DMS153 (cell line): ENCODE results near the gene TET1.
"Not testable (repeated sequence)": the region's sequence is repeated elsewhere in the genome, so short reads cannot be mapped to it uniquely, and the experiment has no call there.

Experiments used
- DNase-seq: peaks from one replicate; lab custom pipeline; 2025; lab: John Stamatoyannopoulos, UW

TET1 gene

DNA sequence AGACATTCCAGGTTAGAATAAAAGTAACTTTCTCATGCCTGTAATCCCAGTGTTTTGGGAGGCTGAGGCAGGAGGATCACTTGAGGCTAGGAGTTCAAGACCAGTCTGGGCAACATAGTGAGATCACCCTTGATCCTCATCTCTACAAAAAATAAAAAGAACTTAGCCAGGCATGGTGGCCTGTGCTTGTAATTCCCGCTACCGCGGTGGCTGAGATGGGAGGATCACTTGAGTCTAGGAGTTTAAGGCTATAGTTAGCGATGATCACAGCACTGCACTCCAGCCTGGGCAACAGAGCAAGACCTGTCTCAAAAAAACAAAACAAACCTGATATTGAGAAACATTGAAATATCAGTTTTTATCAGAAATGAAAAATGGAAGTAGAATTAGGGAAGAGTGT is 4.6 kb downstream of the TET1 start:
- DNase-seq, result no peak

DNA sequence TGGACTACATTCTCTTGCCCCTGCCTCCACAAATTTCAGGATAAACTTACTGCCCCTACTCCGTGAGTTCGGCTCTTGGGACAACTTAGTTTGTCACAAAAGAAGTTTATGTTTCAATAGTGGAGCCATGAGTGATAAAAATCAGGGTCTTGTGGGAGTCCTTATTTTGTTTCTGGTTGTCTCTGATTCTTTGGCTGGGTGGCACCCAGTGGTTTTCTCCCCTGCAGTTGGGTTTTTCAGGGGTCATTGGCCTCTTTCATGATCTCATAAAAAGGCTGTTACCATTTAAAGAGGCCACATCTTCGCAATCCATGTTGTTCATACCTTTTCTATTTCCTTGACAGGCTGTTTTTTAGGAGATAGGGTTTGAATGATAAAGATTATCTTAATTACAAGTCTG is 5.5 kb downstream of the TET1 start:
- DNase-seq, result no peak

DNA sequence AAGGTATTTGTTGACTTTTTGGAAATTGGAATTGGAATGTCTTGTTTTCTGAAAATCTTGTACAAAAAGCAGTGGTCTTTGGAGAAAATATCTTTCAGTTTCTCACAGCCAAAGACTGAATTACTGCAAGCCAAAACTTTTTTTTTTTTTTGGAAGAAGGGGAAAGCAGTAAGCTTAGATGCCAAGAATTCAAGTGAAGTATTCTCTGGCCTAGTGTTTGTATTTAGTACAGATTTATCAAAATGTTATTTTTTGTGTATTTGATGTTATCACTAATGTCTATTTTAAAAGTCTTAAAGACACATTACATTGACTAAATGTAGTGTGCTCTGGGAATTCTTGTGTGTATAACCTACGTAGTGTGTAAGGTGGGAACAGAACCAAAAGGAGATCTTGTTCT is 6.2 kb downstream of the TET1 start:
- DNase-seq, result no peak

DNA sequence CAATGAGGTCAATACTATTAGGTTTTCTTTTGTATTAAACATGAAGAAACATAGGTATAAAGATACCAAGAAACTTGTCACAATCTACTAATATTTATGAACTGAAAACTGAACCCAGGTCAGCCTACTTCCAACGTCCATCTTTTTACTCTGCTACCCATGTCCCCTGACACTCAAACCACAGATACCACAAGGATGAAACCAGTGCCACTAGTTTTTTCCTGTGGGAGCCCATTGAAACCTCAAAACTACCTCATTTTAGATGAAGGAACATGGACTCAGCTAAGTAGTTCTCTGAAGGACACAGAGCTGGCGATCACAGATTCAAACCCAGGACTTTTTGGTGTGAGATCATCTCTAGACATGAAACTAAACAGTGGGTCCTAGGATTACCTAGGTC is 6.8 kb downstream of the TET1 start:
- no peak for DNase-seq

DNA sequence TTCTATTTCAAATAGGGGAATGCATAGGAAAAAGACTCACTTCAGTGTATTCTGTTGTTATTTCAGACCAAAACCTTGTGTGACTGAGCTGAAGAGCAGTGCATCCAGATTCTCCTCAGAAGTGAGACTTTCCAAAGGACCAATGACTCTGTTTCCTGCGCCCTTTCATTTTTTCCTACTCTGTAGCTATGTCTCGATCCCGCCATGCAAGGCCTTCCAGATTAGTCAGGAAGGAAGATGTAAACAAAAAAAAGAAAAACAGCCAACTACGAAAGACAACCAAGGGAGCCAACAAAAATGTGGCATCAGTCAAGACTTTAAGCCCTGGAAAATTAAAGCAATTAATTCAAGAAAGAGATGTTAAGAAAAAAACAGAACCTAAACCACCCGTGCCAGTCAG is 12.0 kb downstream of the TET1 start:
- no peak for DNase-seq

DNA sequence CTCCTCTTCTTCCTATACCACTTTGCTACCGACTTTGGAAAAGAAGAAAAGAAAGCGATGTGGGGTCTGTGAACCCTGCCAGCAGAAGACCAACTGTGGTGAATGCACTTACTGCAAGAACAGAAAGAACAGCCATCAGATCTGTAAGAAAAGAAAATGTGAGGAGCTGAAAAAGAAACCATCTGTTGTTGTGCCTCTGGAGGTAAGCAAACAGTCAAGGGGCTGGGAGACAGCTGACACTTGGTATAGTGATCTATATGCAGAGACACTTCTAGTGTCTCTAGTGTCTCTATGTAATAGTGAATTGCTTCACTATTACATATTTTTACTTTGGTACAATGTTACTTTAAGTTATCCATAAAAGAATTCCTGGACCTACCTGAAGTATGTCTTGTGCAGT is 13.9 kb downstream of the TET1 start:
- no peak for DNase-seq

DNA sequence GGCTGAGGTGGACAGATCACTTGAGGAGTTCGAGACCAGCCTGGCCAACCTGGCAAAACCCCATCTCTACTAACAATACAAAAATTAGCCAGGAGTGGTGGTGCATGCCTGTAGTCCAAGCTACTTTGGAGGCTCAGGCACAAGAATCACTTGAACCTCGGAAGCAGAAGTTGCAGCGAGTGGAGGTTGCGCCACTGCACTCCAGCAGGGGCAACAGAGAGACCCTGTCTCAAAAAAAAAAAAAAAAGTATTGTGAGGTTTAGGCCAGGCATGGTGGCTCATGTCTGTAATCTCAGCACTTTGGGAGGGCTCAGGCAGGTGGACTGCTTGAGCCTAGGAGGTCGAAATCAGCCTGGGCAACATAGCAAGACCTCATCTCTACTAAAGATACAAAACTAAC is 16.0 kb downstream of the TET1 start:
- no peak for DNase-seq

DNA sequence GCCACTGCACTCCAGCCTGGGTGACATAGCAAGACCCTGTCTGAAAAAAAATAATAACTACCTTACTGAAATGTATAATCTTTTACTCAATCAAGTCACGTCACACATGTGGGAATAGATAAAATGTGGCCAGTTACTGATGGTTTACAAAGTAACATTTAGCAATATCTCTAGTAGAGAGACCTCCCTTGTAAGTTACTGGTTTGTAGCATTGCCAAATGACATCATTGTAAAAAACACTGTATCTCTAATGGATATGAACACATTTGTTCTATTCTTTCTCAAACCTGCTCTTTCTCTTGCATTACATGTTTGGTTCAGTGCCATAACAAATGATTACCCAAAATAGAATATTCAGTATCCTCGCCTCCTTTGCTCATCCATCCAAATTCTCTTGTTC is 18.8 kb downstream of the TET1 start:
- DNase-seq, result no peak

DNA sequence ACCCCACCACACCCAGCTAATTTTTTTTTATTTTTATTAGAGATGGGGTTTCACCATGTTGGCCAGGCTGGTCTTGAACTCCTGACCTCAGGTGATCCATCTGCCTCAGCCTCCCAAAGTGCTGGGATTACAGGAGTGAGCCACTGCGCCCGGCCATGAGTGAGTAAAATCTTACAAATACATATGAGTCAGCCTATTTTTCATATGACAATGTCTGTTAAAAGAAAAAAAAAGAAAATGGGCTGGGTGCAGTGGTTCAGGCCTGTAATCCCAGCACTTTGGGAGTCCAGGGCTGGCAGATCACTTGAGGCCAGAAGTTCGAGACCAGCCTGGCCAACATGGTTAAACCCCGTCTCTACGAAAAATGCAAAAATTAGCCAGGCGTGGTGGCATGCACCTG is 24.1 kb downstream of the TET1 start:
- DNase-seq, result not testable (repeated sequence)

DNA sequence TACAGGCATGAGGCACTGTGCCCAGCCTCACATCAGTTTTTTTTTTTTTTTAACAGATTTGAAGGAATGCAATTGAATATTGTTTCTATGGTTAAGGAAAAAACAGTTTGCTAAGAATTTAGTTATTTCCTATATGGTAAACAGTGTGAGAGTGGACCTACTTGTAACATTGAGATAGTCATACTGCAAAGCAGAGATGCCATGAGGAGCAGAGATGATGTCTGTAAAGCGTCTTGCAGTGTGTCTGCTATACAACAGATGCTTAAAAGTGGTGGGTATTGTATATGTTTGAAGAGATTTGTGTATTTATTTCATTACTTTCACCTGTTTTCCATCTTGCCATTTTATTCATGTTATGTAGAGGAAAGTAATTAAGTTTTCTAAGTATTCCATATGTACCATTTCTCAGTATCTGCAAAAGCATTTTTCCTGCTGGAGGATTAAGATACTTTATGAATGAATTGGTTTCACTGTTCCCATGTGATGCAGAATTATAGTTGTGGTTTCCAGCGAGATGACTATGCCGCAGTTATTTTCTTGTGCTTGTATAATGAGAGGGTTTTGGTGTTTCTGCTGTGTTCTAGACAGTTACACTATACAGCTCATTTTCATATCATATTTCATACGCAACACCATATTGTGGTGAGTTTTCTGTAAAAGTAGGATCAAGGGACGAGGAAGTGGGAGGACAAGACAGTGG is 26.6 kb downstream of the TET1 start:
- no peak for DNase-seq

DNA sequence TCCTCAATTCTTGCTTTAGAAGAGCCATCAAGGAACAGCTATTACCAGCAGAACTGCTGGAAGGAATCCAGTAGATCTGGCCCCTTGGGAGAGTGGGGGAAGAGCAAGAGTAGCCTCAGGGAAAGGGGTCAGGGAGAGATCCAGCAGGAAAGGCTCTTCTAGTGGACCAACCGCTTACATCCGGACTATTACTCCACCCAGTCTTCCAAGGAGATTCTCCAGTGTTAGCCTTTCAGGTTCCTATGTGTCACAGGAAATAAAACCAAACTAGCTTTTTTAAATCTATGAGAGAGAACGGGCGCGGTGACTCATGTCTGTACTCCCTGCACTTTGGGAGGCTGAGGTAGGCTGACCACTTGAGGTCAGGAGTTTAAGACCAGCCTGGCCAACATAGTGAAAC is 34.3 kb downstream of the TET1 start:
- DNase-seq, result no peak

DNA sequence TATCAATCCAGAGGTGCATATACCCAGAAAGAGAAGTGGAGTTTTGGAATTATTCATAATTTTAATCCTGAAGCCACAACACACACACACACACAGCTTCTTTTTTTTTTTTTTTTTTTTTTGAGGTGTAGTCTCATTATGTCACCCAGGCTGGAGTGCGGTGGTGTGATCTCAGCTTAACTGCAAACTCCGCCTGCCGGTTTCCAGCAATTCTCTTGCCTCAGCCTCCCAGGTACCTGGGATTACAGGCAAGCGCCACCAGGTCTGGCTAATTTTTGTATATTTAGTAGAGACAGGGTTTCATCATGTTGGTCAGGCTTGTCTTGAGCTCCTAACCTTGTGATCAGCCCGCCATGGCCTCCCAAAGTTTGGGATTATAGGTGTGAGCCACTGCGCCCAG is 35.4 kb downstream of the TET1 start:
- no peak for DNase-seq

DNA sequence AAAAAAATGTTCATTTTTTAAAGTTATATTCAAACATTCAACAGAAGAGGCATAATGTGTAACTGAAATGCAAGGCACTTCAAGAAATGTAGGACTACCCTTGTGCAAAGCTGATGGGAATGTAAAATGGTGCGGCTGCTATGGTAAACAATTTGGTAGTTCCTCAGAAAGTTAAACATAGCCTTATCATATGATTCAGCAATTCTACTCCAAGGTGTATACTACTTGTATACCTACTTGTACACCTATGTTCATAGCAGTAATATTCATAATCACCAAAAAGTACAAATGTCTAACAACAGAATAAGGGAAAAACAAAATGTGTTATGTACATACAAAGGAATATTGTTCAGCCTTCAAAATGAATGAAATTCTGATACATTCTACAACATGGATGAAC is 37.3 kb downstream of the TET1 start:
- no peak for DNase-seq

DNA sequence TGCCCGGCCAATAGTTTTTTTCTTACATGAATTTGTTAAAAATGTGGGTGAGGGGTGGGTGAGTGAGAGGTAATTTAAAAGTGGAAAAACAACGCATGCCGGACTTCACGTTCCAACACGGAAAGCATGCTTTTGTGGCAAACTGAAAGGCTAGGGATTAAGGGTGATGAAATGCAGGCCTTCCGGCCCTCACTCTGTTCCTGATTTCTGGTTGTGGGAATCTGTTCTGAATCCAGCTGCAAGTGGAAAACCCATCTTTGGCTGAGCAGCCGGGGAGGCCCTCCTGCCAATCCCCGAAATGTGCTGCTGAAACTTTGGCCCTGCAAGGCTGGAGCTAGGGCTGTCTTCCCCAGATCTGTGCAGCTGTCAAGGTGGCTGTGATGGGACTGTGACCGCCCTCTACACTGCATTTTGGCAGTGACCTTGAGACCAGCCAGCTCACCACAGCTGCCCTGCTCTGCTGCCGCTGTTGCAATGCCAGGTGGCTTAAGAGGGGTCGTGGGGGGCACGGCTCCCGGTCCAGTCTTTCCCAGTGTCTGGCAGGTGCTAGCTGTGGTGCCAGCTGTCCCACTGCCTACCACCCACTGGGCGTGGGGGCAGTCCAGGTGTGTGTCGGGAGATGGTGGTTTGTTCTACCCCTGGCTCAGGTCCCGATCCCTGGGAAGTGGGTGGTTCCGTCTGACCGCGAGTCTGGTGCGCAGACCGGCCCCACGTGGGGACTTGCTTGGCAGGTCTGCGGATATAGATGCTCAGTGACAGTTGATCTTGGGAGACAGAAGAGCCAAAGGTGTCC is 39.0 kb downstream of the TET1 start:
- peak; percentile 13 for DNase-seq

DNA sequence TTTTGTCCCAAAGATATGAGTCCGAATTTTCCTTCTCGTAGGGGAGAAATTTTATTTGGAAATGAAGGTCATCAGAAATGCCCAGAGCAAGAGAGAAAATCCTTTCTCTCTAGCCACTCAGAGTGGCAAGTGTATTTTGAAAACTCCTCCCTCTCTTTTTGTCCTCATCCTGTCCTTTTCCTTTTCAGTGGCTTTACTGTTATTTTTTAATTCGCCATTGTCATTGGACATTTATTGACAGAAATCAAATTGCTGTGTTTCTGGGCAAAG is 39.6 kb downstream of the TET1 start:
- DNase-seq, result no peak

DNA sequence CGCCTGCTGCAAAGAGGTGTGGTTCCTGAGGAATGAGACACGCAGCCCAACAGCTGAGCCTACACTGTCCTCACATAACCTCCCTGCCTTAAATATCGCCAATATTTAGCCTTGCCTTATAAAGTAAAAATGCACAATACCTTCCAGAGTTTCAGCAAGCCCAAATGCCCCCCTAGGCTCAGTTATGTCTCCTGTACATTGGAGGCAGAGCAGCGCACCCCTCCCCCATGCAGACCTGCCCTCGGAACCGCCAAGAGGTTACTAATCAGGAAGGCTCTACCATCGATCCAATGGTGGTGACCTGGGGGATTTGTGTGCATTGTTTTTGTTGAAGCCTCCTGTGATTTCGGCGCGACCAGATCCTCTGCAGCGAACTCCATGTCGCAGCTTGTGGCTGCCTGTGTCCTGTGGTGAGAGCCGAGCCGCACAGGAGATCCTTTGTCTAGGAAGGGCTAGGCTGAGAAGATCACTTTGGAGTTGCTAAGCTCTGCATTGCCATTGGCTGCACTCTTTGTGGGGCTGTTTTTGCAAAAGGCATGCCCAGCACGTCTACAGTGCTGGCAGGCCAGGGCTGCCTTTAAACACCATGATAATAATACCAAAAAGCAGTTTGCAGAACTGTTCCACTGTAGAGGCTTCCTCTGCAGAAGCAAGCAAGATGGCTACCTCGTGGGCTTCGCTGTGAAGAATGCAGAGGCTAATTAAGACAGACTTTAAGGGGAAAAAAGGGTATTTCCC is 40.1 kb downstream of the TET1 start:
- peak; percentile 92 for DNase-seq

DNA sequence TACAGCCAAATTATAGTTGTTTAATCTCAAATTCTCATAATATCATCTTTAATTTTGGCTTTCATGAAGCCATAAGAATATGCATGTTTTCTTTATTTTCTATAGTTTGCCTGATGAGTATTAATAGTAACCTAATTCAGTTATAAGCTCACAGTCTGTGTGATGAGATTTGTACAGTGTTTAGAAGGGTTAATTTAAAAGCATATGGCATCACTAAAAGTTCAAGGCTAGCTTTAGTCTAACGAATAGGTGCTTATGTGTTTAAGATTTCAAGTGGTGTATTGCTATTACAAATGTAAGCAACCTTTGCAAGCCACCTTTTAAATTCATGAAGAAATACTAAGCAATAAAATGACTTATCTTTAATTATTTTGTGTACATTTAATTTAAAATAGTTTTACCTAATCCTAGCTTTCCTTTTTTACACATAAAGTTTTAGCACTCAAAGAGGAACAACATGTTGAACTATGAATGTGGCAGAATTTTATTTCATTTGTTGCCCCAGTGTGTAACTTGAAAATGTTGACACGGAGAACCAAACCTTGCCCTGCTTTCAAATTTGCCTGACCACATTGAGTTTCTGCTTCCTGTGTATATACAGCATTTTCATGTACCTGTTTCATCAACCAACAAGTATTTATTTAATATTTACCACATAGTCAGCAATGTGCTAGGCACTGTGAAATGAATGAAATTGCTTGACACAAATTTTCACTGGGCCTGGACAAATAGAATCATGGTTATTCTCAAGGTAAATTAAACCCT is 41.5 kb downstream of the TET1 start:
- no peak for DNase-seq

DNA sequence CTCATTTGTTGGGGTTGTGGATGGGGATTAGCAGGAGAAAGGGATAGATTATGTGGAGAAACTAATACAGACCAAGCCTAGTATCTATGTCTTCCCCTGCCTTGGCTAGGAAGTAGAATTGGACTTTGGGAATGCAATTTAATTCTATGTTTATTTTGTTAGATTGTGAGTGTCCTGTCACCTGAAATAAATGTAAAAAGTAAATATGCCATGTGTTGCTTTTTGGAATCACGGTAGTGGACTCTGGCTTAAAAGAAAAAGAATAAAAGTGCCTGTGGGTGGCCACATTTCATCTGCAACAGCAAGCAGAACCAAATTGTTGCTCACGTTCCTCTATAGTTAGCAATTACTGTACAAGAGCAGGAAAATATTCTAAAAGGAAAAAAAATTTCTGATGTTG is 42.3 kb downstream of the TET1 start:
- no peak for DNase-seq

DNA sequence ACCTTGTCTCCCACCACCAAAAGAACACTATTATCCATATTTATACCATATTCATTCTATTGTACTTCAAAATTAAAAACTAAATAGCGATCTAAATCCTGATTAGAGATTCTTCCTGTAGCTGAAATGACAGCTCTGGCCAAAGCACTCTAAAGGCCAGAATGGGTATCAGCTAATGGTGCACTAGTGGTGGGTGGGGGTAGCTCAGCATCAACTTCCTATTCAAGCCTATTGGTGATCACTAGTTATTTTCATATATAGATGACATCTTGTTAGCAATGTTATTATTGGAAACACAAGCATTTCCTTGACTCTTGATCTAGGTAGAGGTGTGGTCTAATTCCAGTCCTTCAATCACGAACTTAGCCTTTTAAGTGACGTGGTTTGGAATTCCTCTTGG is 43.6 kb downstream of the TET1 start:
- DNase-seq, result no peak

DNA sequence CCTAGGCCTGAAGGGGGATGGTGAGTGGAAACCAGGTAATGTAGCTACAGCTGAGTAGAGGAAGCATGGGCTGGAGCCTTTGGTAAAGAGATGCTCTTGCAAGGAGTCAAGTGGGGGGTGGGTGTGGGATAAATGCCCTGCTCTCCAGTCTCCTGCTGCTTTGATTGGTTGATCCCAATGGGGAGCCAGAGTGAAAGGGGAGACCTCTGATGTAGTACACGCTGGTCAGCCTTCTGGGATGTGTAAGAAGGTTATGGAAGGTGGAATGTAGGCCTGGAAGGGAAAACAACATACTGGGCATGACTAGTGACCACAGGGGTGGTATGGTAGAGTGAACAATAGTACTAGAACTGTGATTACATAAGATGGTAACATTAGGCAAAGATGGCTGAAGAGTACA is 44.3 kb downstream of the TET1 start:
- DNase-seq, result no peak

DNA sequence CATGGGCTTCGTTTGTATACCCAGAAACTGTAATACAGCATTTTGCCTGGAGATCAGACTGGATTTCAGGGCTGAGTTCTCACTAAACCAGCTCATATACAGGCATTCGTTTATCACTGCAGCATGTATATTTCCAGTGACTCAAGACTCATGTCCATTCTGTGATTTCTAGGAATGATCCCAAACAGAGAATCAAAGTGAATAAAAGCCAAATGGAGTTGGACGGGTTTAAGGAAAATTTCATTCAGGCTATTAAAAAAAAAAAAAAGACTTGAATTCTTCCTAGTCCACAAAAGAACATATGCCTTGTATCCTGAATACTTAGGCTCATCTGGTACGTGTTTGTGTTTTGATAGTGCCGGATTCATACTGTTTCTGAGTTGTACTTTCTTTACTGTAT is 46.8 kb downstream of the TET1 start:
- no peak for DNase-seq

DNA sequence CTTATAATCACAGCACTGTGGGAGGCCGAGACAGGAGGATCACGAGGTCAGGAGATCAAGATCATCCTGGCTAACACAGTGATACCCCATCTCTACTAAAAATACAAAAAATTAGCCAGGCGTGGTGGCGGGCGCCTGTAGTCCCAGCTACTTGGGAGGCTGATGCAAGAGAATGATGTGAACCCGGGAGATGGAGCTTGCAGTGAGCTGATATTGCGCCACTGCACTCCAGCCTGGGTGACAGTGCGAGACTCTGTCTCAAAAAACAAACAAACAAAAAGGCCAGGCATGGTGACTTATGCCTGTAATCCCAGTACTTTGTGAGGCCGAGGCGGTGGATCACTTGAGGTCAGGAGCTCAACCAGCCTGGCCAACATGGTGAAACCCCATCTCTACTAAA is 49.9 kb downstream of the TET1 start:
- DNase-seq, result not testable (repeated sequence)

DNA sequence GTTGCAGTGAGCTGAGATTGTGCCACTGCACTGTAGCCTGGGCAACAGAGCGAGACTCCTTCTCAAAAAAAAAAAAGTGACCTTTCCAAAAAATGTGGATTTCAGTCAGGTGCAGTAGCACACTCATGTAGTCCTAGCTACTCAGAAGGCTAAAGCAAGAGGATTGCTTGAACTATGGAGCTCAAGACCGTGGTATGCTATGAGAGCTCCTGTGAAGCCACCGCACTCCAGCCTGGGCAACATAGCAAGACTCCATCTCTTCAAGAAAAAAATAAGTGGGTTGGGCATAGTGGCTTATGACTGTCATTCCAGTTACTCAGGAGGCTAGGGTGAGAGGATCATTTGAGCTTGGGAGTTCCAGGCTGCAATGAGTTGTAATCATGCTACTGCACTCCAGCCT is 51.1 kb downstream of the TET1 start:
- no peak for DNase-seq
